Measurements from ENCODE around the gene ZNF76. TPM values are rescaled to one million over a fixed set of nuclear protein-coding genes. Genes with fewer than 3 reads are reported as not detected.

The ZNF76 gene
- total RNA-seq, 1 experiment from 2014 or later, result 7.2 TPM

GRCh38 chr6:35237476-35237875 lies 22.1 kb upstream of the ZNF76 start:
- DNase-seq (ENCODE audit: low spot score), result no peak

- no peak for DNase-seq (ENCODE audit: low spot score)
Observed at GRCh38 chr6:35238843-35239289, 20.7 kb upstream of the ZNF76 start.

- no peak for DNase-seq (ENCODE audit: low spot score)
Observed at GRCh38 chr6:35239581-35239980, 20.0 kb upstream of the ZNF76 start.

GRCh38 chr6:35240838-35241801 lies 18.4 kb upstream of the ZNF76 start:
- DNase-seq (ENCODE audit: low spot score), result peak; percentile 41

GRCh38 chr6:35242486-35242885 lies 17.0 kb upstream of the ZNF76 start:
- DNase-seq (ENCODE audit: low spot score), result no peak

DNA sequence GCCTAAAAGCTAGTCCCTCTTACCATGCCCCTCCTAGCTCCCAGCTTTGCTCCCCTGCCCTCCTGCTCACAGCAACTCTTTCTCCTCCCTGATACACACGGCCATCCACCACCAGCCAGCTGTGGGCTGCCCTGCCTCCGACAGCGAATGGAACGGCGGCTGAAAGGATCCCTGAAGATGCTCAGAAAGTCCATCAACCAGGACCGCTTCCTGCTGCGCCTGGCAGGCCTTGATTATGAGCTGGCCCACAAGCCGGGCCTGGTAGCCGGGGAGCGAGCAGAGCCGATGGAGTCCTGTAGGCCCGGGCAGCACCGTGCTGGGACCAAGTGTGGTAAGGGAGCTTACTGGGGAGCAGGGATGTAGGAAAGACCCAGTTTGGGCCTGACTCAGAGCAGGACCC lies 16.6 kb upstream of the ZNF76 start:
- DNase-seq (ENCODE audit: low spot score), result no peak

GRCh38 chr6:35243386-35243958 lies 16.1 kb upstream of the ZNF76 start:
- DNase-seq (ENCODE audit: low spot score), result no peak

GRCh38 chr6:35244551-35244950 lies 15.0 kb upstream of the ZNF76 start:
- no peak for DNase-seq (ENCODE audit: low spot score)

- no peak for DNase-seq (ENCODE audit: low spot score)
Observed at GRCh38 chr6:35247642-35248231, 11.8 kb upstream of the ZNF76 start.

GRCh38 chr6:35248300-35248699 lies 11.2 kb upstream of the ZNF76 start:
- DNase-seq (ENCODE audit: low spot score), result no peak

GRCh38 chr6:35248965-35249364 lies 10.6 kb upstream of the ZNF76 start:
- DNase-seq (ENCODE audit: low spot score), result no peak

DNA sequence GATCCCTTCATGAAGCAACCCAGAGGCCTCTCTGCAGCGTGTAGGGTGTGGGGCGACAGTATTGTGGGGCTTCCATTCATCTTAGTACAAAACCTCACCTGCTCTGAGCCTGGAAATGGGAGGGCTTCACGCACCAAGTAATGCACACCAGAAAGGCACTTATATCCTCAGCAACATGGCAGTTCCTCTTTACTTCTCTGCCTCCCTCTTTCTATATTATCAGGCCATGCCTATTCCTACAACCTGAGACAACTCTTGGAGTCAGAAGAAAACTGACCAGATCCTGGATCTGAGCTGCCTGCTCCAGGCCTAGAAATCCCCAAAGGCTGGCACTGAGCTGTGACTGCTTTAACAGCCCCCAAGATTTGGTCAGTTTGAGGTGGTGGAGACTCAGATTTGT lies 7.6 kb upstream of the ZNF76 start:
- no peak for DNase-seq (ENCODE audit: low spot score)

- no peak for DNase-seq (ENCODE audit: low spot score)
Observed at GRCh38 chr6:35253249-35253648, 6.3 kb upstream of the ZNF76 start.

GRCh38 chr6:35258336-35258735 lies 1.2 kb upstream of the ZNF76 start:
- no peak for DNase-seq (ENCODE audit: low spot score)

DNA sequence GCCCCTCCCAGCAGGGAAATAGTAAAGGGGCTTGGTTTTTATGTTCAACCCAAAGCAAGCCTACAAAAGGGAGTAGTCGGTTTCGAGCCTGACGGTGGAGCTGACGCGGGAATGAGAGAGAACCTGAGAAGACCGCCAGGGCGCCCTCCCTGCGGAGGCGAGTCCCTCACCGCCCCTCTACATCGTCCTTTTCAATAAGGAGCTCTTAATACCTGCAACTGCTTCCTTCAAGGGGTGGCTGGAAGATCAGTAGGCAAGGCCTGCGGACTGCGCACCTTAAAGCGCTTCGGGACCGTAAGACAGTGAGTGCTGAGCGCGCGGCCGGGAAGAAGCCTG lies 709 bp upstream of the ZNF76 start:
- no peak for DNase-seq (ENCODE audit: low spot score)

GRCh38 chr6:35259948-35260590 lies 534 bp downstream of the ZNF76 start:
- peak; percentile 24 for DNase-seq (ENCODE audit: low spot score)

- DNase-seq (ENCODE audit: low spot score), result no peak
Observed at GRCh38 chr6:35260591-35261570, 1.3 kb downstream of the ZNF76 start.

DNA sequence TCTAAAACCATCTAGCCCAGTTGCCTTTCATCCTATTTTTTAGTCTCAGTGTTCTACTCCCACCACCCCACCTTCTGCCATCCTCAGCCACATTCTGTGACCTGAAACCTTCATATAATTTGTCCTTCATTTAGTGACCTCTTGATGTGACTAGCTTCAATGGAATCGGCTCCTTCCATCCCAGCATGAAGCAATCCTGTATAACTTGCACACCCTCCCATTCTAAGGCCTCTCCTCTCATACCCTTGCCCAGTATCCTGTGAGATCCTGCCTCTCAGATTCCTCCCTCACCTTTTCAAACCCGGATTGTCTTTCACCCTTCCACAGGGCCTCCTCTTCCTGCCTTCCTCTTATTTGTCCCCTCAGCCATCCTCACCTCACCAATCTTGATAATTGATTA lies 3.1 kb downstream of the ZNF76 start:
- DNase-seq (ENCODE audit: low spot score), result no peak

GRCh38 chr6:35264550-35265274 lies 5.2 kb downstream of the ZNF76 start:
- DNase-seq (ENCODE audit: low spot score), result no peak

DNA sequence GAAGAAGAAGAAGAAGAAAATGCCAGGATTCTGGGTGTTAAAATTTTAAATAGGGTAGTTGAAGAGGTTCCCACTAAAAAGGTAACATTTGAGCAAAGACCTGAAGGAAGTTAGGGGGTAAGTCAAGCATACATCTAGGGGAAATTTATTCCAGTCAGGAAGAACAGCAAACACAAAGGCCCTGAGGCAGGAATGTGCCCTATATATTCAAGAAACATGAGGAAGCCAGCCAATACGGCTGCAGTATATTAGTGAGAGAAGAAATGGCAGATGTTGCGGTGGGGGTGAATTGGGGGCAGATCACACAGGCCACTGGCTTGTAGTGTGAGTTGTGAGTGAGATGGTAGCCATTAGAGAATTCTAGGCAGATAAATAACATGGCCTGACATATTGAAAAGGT lies 6.0 kb downstream of the ZNF76 start:
- no peak for DNase-seq (ENCODE audit: low spot score)

DNA sequence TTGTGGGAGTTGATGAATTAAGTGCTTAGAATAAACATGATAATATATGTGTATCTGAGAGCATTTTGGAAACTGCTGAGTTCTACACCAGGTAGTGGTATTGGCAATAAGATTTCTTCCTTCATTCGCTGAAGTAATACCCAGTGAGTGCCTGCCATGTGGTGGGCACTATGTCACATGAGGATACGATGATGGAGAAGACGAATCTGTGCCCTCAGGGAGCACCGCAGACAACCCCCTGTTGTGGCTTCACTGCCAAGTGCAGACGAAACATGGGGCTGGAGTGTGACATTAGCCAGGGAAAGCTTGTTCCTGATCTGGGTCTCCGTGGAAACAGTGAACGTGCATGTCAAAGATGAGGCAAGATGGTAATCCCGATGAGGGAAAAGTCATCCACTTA lies 7.9 kb downstream of the ZNF76 start:
- DNase-seq (ENCODE audit: low spot score), result no peak
